Spinal cord (tissue), 10 donors: Measurements from ENCODE around the gene HCLS1. TPM values are rescaled to one million over a fixed set of nuclear protein-coding genes. Genes with fewer than 3 reads are reported as not detected.

Experiments used
- DNase-seq, 6 donors: peaks; one replicate each; pipeline versions ENCODE4 v3.0.0 to v3.0.0-alpha.2; 2013 to 2015; ENCODE audit warnings: low spot score in 6 of 6, low read depth in 4 of 6
- H3K27ac ChIP-seq: one replicate; pipeline ENCODE4 v1.5.1; 2013; ENCODE audit warnings: low read depth, low read length, control low read depth
- H3K27me3 ChIP-seq: one replicate; pipeline ENCODE4 v1.6.1; 2013; ENCODE audit warnings: low read length; ENCODE audit not compliant: control insufficient read depth, insufficient read depth
- H3K36me3 ChIP-seq: one replicate; pipeline ENCODE4 v1.6.1; 2013; ENCODE audit warnings: low read length; ENCODE audit not compliant: control insufficient read depth, insufficient read depth
- H3K4me1 ChIP-seq: one replicate; pipeline ENCODE4 v1.6.1; 2013; ENCODE audit warnings: low read length; ENCODE audit not compliant: control insufficient read depth, insufficient read depth
- H3K4me3 ChIP-seq: one replicate; pipeline ENCODE4 v1.5.1; 2013; ENCODE audit warnings: low read depth, low read length, control low read depth
- H3K9me3 ChIP-seq: one replicate; pipeline ENCODE4 v1.6.1; 2013; ENCODE audit warnings: low read length; ENCODE audit not compliant: control insufficient read depth, insufficient read depth
- WGBS: methylation state at CpG from one replicate; pipeline ENCODE4 v1.1.5; 2013; ENCODE audit warnings: missing lambda C conversion rate; ENCODE audit not compliant: insufficient coverage; 5-methylcytosine and 5-hydroxymethylcytosine counted together
- polyA plus RNA-seq, 2 donors: library from polyadenylated mRNA; unstranded; fragments of 120-200 nt; gene quantifications; one replicate each; pipeline ENCODE4 v1.2.1, GENCODE V29; 2013; ENCODE audit not compliant: insufficient read length in 2 of 2
- total RNA-seq, 2 donors: library from RNA; depleted of rRNA in 1 of 2; stranded (reverse); fragments of 120-200 nt in 1 of 2; fragments of >200 nt in 1 of 2; gene quantifications; one replicate each; pipeline versions ENCODE4 v1.2.3 to v1.2.4, GENCODE V29; 2013 to 2014
- donor health status: healthy.

Gene HCLS1
- total and polyA plus RNA-seq, 4 donors: 7.7 to 12.0 (median 9.1) TPM

- Histone ChIP-seq H3K36me3 (peaks cover 8% of the 10 kb centered on the region), H3K27me3 (no peaks in the 10 kb centered on the region), H3K27ac (no peak overlapping the region), H3K9me3 (no peaks in the 10 kb centered on the region), H3K4me1 (no peaks in the 10 kb centered on the region), H3K4me3 (no peak overlapping the region)
- no CpG with 5 or more reads among the region's 3 CpGs for WGBS
- no peak for DNase-seq
These were observed 1.1 kb downstream of the HCLS1 start for GRCh38 chr3:121659586-121659985.

GRCh38 chr3:121658716-121659435 lies 1.8 kb downstream of the HCLS1 start:
- H3K36me3 ChIP-seq: peaks cover 3% of the 10 kb centered on the region
- WGBS: 71% methylated on average over 2 of the region's 6 CpGs
- no peaks in the 10 kb centered on the region for H3K9me3 ChIP-seq
- no peaks in the 10 kb centered on the region for H3K4me1 ChIP-seq
- H3K27me3 ChIP-seq: no peaks in the 10 kb centered on the region
- no peak for DNase-seq
- no peak overlapping the region for H3K27ac ChIP-seq
- H3K4me3 ChIP-seq: no peak overlapping the region

GRCh38 chr3:121654493-121655385 lies 6.0 kb downstream of the HCLS1 start:
- Histone ChIP-seq H3K27me3 (no peaks in the 10 kb centered on the region), H3K27ac (no peak overlapping the region), H3K4me1 (no peaks in the 10 kb centered on the region), H3K36me3 (no peaks in the 10 kb centered on the region), H3K9me3 (no peaks in the 10 kb centered on the region), H3K4me3 (no peak overlapping the region)
- no peak for DNase-seq
- WGBS: 100% methylated on average over 1 of the region's 6 CpGs

- no peak for DNase-seq
These were observed 9.0 kb downstream of the HCLS1 start for GRCh38 chr3:121651684-121652083.

GRCh38 chr3:121649645-121650044 lies 11.1 kb downstream of the HCLS1 start:
- H3K4me1 ChIP-seq: no peaks in the 10 kb centered on the region

More at GRCh38 chr3:121651684-121652083, 9.0 kb downstream of the HCLS1 start:
- no peaks in the 10 kb centered on the region for H3K4me1 ChIP-seq
- no peak overlapping the region for H3K27ac ChIP-seq
- H3K36me3 ChIP-seq: no peaks in the 10 kb centered on the region
- H3K9me3 ChIP-seq: no peaks in the 10 kb centered on the region
- no peak overlapping the region for H3K4me3 ChIP-seq
- H3K27me3 ChIP-seq: no peaks in the 10 kb centered on the region

GRCh38 chr3:121648219-121648958 lies 12.3 kb downstream of the HCLS1 start:
- WGBS: 59% methylated on average over 3 of the region's 6 CpGs
- Histone ChIP-seq H3K27me3 (no peaks in the 10 kb centered on the region), H3K27ac (no peak overlapping the region), H3K9me3 (no peaks in the 10 kb centered on the region), H3K4me3 (no peak overlapping the region), H3K36me3 (no peaks in the 10 kb centered on the region), H3K4me1 (no peaks in the 10 kb centered on the region)
- peak in 3 of 6 donors; percentile 11 to 66 (median 18) for DNase-seq

More at GRCh38 chr3:121649645-121650044, 11.1 kb downstream of the HCLS1 start:
- no peak for DNase-seq
- Histone ChIP-seq H3K27me3 (no peaks in the 10 kb centered on the region), H3K4me3 (no peak overlapping the region), H3K9me3 (no peaks in the 10 kb centered on the region), H3K27ac (no peak overlapping the region), H3K36me3 (no peaks in the 10 kb centered on the region)

- WGBS: 100% methylated on average over 3 of the region's 5 CpGs
- no peaks in the 10 kb centered on the region for H3K27me3 ChIP-seq
- H3K4me1 ChIP-seq: no peaks in the 10 kb centered on the region
- H3K36me3 ChIP-seq: no peaks in the 10 kb centered on the region
- H3K9me3 ChIP-seq: no peaks in the 10 kb centered on the region
- no peak overlapping the region for H3K27ac ChIP-seq
- DNase-seq: no peak
- no peak overlapping the region for H3K4me3 ChIP-seq
These were observed 15.6 kb downstream of the HCLS1 start for GRCh38 chr3:121645054-121645453.

- Histone ChIP-seq H3K4me3 (no peak overlapping the region), H3K27me3 (no peaks in the 10 kb centered on the region), H3K4me1 (no peaks in the 10 kb centered on the region), H3K27ac (no peak overlapping the region), H3K9me3 (no peaks in the 10 kb centered on the region), H3K36me3 (no peaks in the 10 kb centered on the region)
- WGBS: 76% methylated on average over 3 of the region's 9 CpGs
- no peak for DNase-seq
These were observed 17.9 kb downstream of the HCLS1 start for GRCh38 chr3:121642601-121643314.

GRCh38 chr3:121641127-121641526 lies 19.6 kb downstream of the HCLS1 start:
- WGBS: no CpG with 5 or more reads among the region's 2 CpGs
- no peaks in the 10 kb centered on the region for H3K4me1 ChIP-seq
- DNase-seq: no peak
- no peaks in the 10 kb centered on the region for H3K36me3 ChIP-seq
- H3K4me3 ChIP-seq: no peak overlapping the region
- no peaks in the 10 kb centered on the region for H3K9me3 ChIP-seq
- no peak overlapping the region for H3K27ac ChIP-seq
- H3K27me3 ChIP-seq: no peaks in the 10 kb centered on the region
